Mucosa of stomach (tissue), 1 donor: ENCODE results near the gene ARL6IP5.

Experiments
- H3K27me3 ChIP-seq: one replicate; pipeline ENCODE4 v1.7.0; 2013; ENCODE audit warnings: mild to moderate bottlenecking, low read length; ENCODE audit not compliant: control insufficient read depth, insufficient read depth
- H3K36me3 ChIP-seq: one replicate; pipeline ENCODE4 v1.7.0; 2013; ENCODE audit warnings: low read length; ENCODE audit not compliant: control insufficient read depth, insufficient read depth
- H3K4me1 ChIP-seq: one replicate; pipeline ENCODE4 v1.7.0; 2013; ENCODE audit warnings: mild to moderate bottlenecking, low read length; ENCODE audit not compliant: control insufficient read depth, insufficient read depth
- H3K4me3 ChIP-seq: one replicate; pipeline ENCODE4 v1.7.0; 2013; ENCODE audit warnings: low read length
- H3K9ac ChIP-seq: one replicate; pipeline ENCODE4 v1.7.0; 2013; ENCODE audit warnings: mild to moderate bottlenecking, low read length, moderate library complexity
- H3K9me3 ChIP-seq: one replicate; pipeline ENCODE4 v1.7.0; 2013; ENCODE audit warnings: mild to moderate bottlenecking, low read length, moderate library complexity; ENCODE audit not compliant: control insufficient read depth
- donor health status: Pancreatic carcinoma.

Gene ARL6IP5

GRCh38 chr3:69107841-69108240 lies 23.1 kb downstream of the ARL6IP5 start:
- no peaks in the 10 kb centered on the region for H3K27me3 ChIP-seq
- H3K9me3 ChIP-seq = no peaks in the 10 kb centered on the region
- no peak overlapping the region for H3K9ac ChIP-seq
- no peaks in the 10 kb centered on the region for H3K36me3 ChIP-seq
- H3K4me1 ChIP-seq = no peaks in the 10 kb centered on the region
- no peak overlapping the region for H3K4me3 ChIP-seq

- Histone ChIP-seq H3K36me3 (no peaks in the 10 kb centered on the region), H3K9me3 (no peaks in the 10 kb centered on the region), H3K9ac (no peak overlapping the region), H3K4me1 (no peaks in the 10 kb centered on the region), H3K27me3 (no peaks in the 10 kb centered on the region), H3K4me3 (no peak overlapping the region)
These were observed 24.1 kb downstream of the ARL6IP5 start for GRCh38 chr3:69108811-69109210.

- no peaks in the 10 kb centered on the region for H3K9me3 ChIP-seq
- H3K36me3 ChIP-seq = no peaks in the 10 kb centered on the region
- H3K4me1 ChIP-seq = no peaks in the 10 kb centered on the region
These were observed 26.3 kb downstream of the ARL6IP5 start for GRCh38 chr3:69110941-69111546.

GRCh38 chr3:69113536-69113935 lies 28.8 kb downstream of the ARL6IP5 start:
- Histone ChIP-seq H3K27me3 (no peaks in the 10 kb centered on the region), H3K4me3 (no peak overlapping the region), H3K9me3 (no peaks in the 10 kb centered on the region), H3K36me3 (no peaks in the 10 kb centered on the region), H3K4me1 (no peaks in the 10 kb centered on the region), H3K9ac (no peak overlapping the region)

More at GRCh38 chr3:69110941-69111546, 26.3 kb downstream of the ARL6IP5 start:
- Histone ChIP-seq H3K9ac (no peak overlapping the region), H3K4me3 (no peak overlapping the region), H3K27me3 (no peaks in the 10 kb centered on the region)

GRCh38 chr3:69115731-69116130 lies 31.0 kb downstream of the ARL6IP5 start:
- H3K9me3 ChIP-seq = no peaks in the 10 kb centered on the region
- no peaks in the 10 kb centered on the region for H3K4me1 ChIP-seq
- H3K4me3 ChIP-seq = no peak overlapping the region
- H3K9ac ChIP-seq = no peak overlapping the region
- H3K36me3 ChIP-seq = no peaks in the 10 kb centered on the region
- H3K27me3 ChIP-seq = no peaks in the 10 kb centered on the region

- no peaks in the 10 kb centered on the region for H3K9me3 ChIP-seq
- H3K27me3 ChIP-seq = no peaks in the 10 kb centered on the region
- no peak overlapping the region for H3K9ac ChIP-seq
- no peak overlapping the region for H3K4me3 ChIP-seq
- H3K4me1 ChIP-seq = no peaks in the 10 kb centered on the region
- H3K36me3 ChIP-seq = no peaks in the 10 kb centered on the region
These were observed 31.4 kb downstream of the ARL6IP5 start for GRCh38 chr3:69116162-69116561.

- H3K4me1 ChIP-seq = no peaks in the 10 kb centered on the region
- H3K36me3 ChIP-seq = no peaks in the 10 kb centered on the region
- H3K9me3 ChIP-seq = no peaks in the 10 kb centered on the region
- H3K4me3 ChIP-seq = no peak overlapping the region
- no peaks in the 10 kb centered on the region for H3K27me3 ChIP-seq
- H3K9ac ChIP-seq = no peak overlapping the region
These were observed 32.2 kb downstream of the ARL6IP5 start for GRCh38 chr3:69116897-69117296.

- Histone ChIP-seq H3K4me3 (no peak overlapping the region), H3K9me3 (no peaks in the 10 kb centered on the region), H3K4me1 (no peaks in the 10 kb centered on the region), H3K9ac (no peak overlapping the region), H3K27me3 (no peaks in the 10 kb centered on the region), H3K36me3 (no peaks in the 10 kb centered on the region)
These were observed 33.8 kb downstream of the ARL6IP5 start for GRCh38 chr3:69118555-69118954.

GRCh38 chr3:69119138-69119537 lies 34.4 kb downstream of the ARL6IP5 start:
- H3K9me3 ChIP-seq = no peaks in the 10 kb centered on the region

GRCh38 chr3:69119681-69120080 lies 34.9 kb downstream of the ARL6IP5 start:
- no peaks in the 10 kb centered on the region for H3K27me3 ChIP-seq
- no peaks in the 10 kb centered on the region for H3K36me3 ChIP-seq
- H3K4me3 ChIP-seq = no peak overlapping the region
- no peaks in the 10 kb centered on the region for H3K4me1 ChIP-seq
- no peak overlapping the region for H3K9ac ChIP-seq
- no peaks in the 10 kb centered on the region for H3K9me3 ChIP-seq

More at GRCh38 chr3:69119138-69119537, 34.4 kb downstream of the ARL6IP5 start:
- Histone ChIP-seq H3K36me3 (no peaks in the 10 kb centered on the region), H3K9ac (no peak overlapping the region), H3K4me1 (no peaks in the 10 kb centered on the region), H3K4me3 (no peak overlapping the region), H3K27me3 (no peaks in the 10 kb centered on the region)

GRCh38 chr3:69120879-69121464 lies 36.2 kb downstream of the ARL6IP5 start:
- Histone ChIP-seq H3K4me3 (no peak overlapping the region), H3K9ac (no peak overlapping the region)

GRCh38 chr3:69121513-69121912 lies 36.8 kb downstream of the ARL6IP5 start:
- H3K4me3 ChIP-seq = no peak overlapping the region
- no peaks in the 10 kb centered on the region for H3K36me3 ChIP-seq
- no peaks in the 10 kb centered on the region for H3K27me3 ChIP-seq
- H3K4me1 ChIP-seq = no peaks in the 10 kb centered on the region
- H3K9me3 ChIP-seq = no peaks in the 10 kb centered on the region
- H3K9ac ChIP-seq = no peak overlapping the region

More at GRCh38 chr3:69120879-69121464, 36.2 kb downstream of the ARL6IP5 start:
- H3K36me3 ChIP-seq = no peaks in the 10 kb centered on the region
- no peaks in the 10 kb centered on the region for H3K4me1 ChIP-seq
- no peaks in the 10 kb centered on the region for H3K27me3 ChIP-seq
- no peaks in the 10 kb centered on the region for H3K9me3 ChIP-seq
